AG04449 (cell line): ENCODE data around the gene SYTL3.

Source experiments
- CTCF ChIA-PET: fragments of 350-600 bp; formaldehyde crosslinking; extraction: SDS; loops from one replicate; lab custom pipeline; 2021; ENCODE audit warnings: antibody characterized with exemption; lab: Yijun Ruan, JAX
- POLR2A ChIA-PET: fragments of 400-600, 350-600 bp; formaldehyde crosslinking; extraction: SDS; loops from one replicate; lab custom pipeline; 2020; ENCODE audit warnings: antibody characterized with exemption, inconsistent platforms; lab: Yijun Ruan, JAX
- DNase-seq: peaks from one replicate; pipeline ENCODE4 v3.0.0-alpha.2; 2010; ENCODE audit warnings: low read depth, low spot score
- H3K4me3 ChIP-seq: 2 replicates; pipeline ENCODE4 v1.5.1; 2011; ENCODE audit warnings: low read depth, mild to moderate bottlenecking, control low read depth, low read length
- TF ChIP-seq, protein P1 (sequence below): IDR thresholded peaks from one replicate; pipeline ENCODE4 v1.5.1; 2011; ENCODE audit warnings: mild to moderate bottlenecking, moderate library complexity, low read length, control low read depth, inconsistent platforms; ENCODE audit not compliant: insufficient read depth; ENCODE audit errors: missing control alignments

SYTL3 gene

DNA sequence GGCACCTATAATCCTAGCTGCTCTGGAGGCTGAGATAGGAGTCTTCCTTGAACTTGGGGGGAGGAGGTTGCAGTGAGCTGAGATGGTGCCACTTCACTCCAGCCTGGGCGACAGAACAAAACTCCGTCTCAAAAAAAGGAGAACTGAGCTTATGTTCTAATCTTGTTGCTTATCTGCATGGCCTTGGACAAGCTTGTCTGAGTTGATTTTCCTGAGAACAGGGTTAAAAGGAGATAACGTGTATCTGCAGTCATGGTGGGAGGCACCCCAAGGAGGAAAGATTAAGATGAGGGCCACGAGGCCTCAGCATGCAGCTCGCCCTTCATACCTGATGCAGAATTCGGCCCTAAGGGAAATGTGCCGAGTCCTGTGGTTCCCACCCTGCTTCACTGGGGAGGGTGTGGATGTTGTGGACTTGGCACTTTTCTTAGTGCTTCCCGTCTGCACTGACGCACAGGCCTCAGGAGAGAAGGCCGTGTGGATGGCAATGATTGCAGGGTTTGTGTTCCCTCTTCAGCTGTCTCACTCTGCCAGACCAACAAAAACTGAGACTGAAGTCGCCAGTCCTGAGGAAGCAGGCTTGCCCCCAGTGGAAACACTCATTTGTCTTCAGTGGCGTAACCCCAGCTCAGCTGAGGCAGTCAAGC, 113.1 kb downstream of the SYTL3 start:
- DNase-seq: no peak
- POLR2A ChIA-PET: interaction anchor here (1.1 kb wide), 1 partner anchor 9 kb away, joined by 3 read pairs; no protein-coding TSS in a partner anchor
- CTCF ChIA-PET: interaction anchor here (0.7 to 3.2 kb wide), 4 partner anchors 15 to 209 kb away, joined by 3 to 13 read pairs (median 4); no protein-coding TSS in a partner anchor
- no peak overlapping the region for H3K4me3 ChIP-seq
- TF ChIP-seq, protein P1, sequence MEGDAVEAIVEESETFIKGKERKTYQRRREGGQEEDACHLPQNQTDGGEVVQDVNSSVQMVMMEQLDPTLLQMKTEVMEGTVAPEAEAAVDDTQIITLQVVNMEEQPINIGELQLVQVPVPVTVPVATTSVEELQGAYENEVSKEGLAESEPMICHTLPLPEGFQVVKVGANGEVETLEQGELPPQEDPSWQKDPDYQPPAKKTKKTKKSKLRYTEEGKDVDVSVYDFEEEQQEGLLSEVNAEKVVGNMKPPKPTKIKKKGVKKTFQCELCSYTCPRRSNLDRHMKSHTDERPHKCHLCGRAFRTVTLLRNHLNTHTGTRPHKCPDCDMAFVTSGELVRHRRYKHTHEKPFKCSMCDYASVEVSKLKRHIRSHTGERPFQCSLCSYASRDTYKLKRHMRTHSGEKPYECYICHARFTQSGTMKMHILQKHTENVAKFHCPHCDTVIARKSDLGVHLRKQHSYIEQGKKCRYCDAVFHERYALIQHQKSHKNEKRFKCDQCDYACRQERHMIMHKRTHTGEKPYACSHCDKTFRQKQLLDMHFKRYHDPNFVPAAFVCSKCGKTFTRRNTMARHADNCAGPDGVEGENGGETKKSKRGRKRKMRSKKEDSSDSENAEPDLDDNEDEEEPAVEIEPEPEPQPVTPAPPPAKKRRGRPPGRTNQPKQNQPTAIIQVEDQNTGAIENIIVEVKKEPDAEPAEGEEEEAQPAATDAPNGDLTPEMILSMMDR: no peak

DNA sequence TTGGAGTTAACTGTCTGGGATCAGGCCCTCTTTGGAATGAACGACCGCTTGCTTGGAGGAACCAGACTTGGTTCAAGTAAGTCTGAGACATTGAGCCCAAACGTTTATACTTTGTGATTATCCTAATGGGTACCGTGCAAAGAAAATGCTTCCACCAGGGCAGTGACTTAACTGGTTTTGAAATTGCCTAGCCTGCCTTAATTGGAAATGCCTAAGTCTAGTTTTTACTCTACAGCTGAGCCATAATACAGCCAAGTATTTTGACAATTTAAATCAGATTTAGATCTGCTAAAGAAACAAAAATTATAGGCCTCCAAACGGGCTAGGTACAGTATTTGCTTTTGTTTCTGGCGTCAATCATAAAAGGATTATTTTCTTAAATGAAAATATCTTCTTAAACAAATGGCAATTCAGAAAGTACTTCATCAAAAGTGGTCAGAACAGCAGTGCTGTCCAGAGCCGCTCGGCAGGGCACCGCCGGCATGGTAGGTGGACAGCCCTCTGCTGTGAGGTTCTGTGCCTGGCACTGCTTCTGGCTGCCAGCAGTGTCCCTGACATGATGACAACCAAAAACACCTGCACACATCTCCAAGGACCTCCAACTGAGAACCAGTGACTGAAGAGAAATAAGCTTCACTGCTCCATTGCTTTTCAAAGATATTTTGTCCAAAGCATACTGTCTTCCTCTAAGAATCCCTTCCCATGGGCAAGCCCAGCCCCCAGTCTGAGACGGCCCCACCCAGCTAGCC, 113.8 kb downstream of the SYTL3 start:
- ChIA-PET POLR2A (interaction anchor here (1.1 kb wide), 1 partner anchor 8 kb away, joined by 3 read pairs; no protein-coding TSS in a partner anchor), CTCF (interaction anchor here (1.2 to 3.2 kb wide), 3 partner anchors 17 to 208 kb away, joined by 3 to 13 read pairs (median 4); no protein-coding TSS in a partner anchor)
- no peak overlapping the region for H3K4me3 ChIP-seq
- no peak for DNase-seq
- TF ChIP-seq, protein P1: no peak

DNA sequence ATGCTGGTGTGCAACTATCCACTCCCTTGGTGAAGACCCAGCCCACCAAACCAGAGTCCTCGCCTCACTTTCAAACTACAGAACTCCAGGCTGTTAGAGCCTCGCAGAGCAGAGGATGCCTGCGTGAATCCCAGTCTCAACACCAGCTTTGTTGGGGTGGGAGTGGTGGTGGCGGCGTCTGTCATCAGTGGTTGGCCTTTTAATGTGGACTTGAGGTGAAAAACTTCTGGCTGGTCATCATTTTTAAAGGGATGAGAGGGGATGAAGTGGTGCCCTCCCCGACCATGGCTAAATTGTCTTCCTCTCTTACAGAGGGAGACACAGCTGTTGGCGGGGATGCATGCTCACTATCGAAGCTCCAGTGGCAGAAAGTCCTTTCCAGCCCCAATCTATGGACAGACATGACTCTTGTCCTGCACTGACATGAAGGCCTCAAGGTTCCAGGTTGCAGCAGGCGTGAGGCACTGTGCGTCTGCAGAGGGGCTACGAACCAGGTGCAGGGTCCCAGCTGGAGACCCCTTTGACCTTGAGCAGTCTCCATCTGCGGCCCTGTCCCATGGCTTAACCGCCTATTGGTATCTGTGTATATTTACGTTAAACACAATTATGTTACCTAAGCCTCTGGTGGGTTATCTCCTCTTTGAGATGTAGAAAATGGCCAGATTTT, 114.5 kb downstream of the SYTL3 start:
- ChIA-PET POLR2A (no interaction called here), CTCF (interaction anchor here (3.2 kb wide), 1 partner anchor 60 kb away, joined by 13 read pairs; no protein-coding TSS in a partner anchor)
- H3K4me3 ChIP-seq: no peak overlapping the region
- no peak for DNase-seq
- TF ChIP-seq, protein P1: no peak

DNA sequence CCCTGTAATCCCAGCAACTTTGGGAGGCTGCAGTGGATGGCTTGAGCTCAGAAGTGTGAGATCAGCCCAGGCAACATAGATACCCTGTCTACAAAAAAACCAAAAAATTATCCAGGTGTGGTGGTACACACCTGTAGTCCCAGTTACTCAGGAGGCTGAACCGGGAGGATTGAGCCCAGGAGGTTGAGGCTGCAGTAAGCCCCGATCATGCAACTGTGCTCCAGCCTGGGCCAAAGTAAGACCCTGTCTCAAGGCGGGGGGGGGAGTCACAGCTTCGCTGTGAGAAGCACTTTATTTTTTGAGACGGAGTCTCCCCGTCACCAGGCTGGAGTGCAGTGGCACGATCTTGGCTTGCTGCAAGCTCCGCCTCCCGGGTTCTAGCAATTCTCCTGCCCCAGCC, 115.1 kb downstream of the SYTL3 start:
- TF ChIP-seq, protein P1: no peak
- DNase-seq: no peak
- CTCF ChIA-PET: interaction anchor here (3.2 kb wide), 1 partner anchor 61 kb away, joined by 13 read pairs; no protein-coding TSS in a partner anchor
- H3K4me3 ChIP-seq: no peak overlapping the region
- POLR2A ChIA-PET: no interaction called here

DNA sequence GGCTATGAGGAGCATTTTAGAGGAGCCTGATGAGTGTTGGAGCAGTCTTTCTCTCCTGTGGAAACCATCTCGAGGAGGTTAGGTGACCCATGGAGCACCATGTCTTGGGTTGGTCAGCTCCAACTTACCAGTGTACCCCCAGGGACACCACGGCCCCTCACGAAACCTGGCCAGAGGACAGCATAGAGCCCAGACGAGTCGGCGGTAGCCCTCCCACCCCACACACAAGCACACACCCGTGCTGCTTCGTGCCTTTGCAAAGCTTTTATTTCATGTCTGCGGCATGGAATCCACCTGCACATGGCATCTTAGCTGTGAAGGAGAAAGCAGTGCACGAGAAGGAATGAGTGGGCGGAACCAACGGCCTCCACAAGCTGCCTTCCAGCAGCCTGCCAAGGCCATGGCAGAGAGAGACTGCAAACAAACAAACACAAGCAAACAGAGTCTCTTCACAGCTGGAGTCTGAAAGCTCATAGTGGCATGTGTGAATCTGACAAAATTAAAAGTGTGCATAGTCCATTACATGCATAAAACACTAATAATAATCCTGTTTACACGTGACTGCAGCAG, 115.7 kb downstream of the SYTL3 start:
- TF ChIP-seq, protein P1: no peak
- no peak overlapping the region for H3K4me3 ChIP-seq
- POLR2A ChIA-PET: no interaction called here
- CTCF ChIA-PET: no interaction called here
- DNase-seq: no peak
